K562 (cell line): Measurements from ENCODE around the gene EXOSC1. TPM values are rescaled to one million over a fixed set of nuclear protein-coding genes. Genes with fewer than 3 reads are reported as not detected.

ENCODE experiments used
- GTF2A2 ChIP-seq: IDR thresholded peaks from 2 replicates; pipeline ENCODE4 v1.6.1; 2016; ENCODE audit warnings: mild to moderate bottlenecking, missing genetic modification characterization, missing compliant biosample characterization
- XRCC3 ChIP-seq: fragments of 450-650 bp; IDR thresholded peaks from 2 replicates; pipeline ENCODE4 v1.6.1; 2017; ENCODE audit warnings: mild to moderate bottlenecking, moderate library complexity
- polyA plus RNA-seq, 8 experiments: library from polyadenylated mRNA; depleted of rRNA in 4 of 8; stranded (reverse) in 5 of 8; unstranded in 3 of 8; fragments of >200 nt; fragmentation: Nextera tagmentation in 2 of 8; fragmentation: Illumina TruSeq in 1 of 8; extraction: Ambion mirVana in 2 of 8; extraction: Trizol in 1 of 8; gene quantifications; 2 replicates each; pipeline versions ENCODE4 v1.2.1 to v1.2.3, GENCODE V29; 2011 to 2014; ENCODE audit warnings: inconsistent platforms in 1 of 8, missing spikeins in 1 of 8
- total RNA-seq, 7 experiments: library from RNA; depleted of rRNA in 6 of 7; stranded (reverse); fragments of >200 nt in 6 of 7; fragmentation: Illumina TruSeq in 2 of 7; extraction: Trizol in 2 of 7; gene quantifications; 2 replicates each; pipeline versions ENCODE4 v1.2.1 to v1.2.3, GENCODE V29; 2011 to 2021; ENCODE audit warnings: low replicate concordance in 1 of 7
- TF ChIP-seq, protein P1 (sequence below): sonication (generic); formaldehyde crosslinking; IDR thresholded peaks from 2 replicates; pipeline ENCODE4 v1.8.0; 2022; ENCODE audit warnings: mild to moderate bottlenecking, missing genetic modification reagents

The EXOSC1 gene
- total and polyA plus RNA-seq, 9 of the 15 experiments (the other 6 are each of a cell fraction or from before 2014, with no cell fraction given): 44.3 to 117 (median 67.0) TPM

DNA sequence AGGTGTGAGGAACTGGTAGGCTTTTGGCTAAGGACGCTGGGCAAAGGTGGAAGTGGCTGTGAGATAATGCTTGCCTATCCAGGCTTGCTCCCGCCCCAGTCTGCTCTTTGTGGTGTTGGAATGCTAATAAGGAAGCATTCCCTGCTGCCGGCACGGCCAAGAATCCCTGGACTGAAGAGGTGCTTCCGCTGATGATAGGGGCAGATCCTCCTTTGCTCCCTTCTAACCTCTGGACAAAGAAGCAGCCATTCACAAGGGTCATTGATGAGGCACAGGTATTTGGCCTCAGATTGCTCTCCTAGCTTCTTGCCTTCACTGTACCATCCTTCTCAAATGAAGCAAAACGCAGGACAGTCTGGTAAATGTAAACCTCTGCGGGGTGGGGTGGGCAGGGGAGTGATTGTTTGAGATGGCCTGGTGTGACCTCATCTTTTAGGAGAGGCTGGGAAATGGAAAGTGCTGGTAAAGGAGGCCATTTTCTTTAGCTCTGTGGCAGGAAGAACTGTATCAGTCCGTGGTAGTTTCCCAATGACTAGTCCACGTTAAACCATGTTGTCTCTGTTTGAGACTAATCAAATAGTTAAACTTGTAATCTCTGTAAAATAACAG is 18.1 kb downstream of the EXOSC1 start (continued):
- no peak for TF ChIP-seq XRCC3
- TF ChIP-seq, protein P1, sequence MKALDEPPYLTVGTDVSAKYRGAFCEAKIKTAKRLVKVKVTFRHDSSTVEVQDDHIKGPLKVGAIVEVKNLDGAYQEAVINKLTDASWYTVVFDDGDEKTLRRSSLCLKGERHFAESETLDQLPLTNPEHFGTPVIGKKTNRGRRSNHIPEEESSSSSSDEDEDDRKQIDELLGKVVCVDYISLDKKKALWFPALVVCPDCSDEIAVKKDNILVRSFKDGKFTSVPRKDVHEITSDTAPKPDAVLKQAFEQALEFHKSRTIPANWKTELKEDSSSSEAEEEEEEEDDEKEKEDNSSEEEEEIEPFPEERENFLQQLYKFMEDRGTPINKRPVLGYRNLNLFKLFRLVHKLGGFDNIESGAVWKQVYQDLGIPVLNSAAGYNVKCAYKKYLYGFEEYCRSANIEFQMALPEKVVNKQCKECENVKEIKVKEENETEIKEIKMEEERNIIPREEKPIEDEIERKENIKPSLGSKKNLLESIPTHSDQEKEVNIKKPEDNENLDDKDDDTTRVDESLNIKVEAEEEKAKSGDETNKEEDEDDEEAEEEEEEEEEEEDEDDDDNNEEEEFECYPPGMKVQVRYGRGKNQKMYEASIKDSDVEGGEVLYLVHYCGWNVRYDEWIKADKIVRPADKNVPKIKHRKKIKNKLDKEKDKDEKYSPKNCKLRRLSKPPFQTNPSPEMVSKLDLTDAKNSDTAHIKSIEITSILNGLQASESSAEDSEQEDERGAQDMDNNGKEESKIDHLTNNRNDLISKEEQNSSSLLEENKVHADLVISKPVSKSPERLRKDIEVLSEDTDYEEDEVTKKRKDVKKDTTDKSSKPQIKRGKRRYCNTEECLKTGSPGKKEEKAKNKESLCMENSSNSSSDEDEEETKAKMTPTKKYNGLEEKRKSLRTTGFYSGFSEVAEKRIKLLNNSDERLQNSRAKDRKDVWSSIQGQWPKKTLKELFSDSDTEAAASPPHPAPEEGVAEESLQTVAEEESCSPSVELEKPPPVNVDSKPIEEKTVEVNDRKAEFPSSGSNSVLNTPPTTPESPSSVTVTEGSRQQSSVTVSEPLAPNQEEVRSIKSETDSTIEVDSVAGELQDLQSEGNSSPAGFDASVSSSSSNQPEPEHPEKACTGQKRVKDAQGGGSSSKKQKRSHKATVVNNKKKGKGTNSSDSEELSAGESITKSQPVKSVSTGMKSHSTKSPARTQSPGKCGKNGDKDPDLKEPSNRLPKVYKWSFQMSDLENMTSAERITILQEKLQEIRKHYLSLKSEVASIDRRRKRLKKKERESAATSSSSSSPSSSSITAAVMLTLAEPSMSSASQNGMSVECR (CRISPR knock-in tag): 0 out of 2 replicates have a peak, but pooled peaks have one; percentile 40
- no peak for TF ChIP-seq GTF2A2 (tag)
